Transverse colon (tissue), 4 donors: ENCODE measurements around the gene MYO18B. TPM values are rescaled to one million over a fixed set of nuclear protein-coding genes. Genes with fewer than 3 reads are reported as not detected.

ENCODE experiments used
- DNase-seq: peaks from one replicate; pipeline ENCODE4 v3.0.0-alpha.2; 2019
- H3K27ac ChIP-seq, 4 donors: fragments of 200-600 bp; sonication (generic); 2 replicates each; pipeline ENCODE4 v1.5.1; 2016 to 2018; ENCODE audit warnings: inconsistent platforms in 4 of 4
- H3K27me3 ChIP-seq: fragments of 200-600 bp; sonication (generic); 2 replicates; pipeline ENCODE4 v1.5.1; 2017; ENCODE audit warnings: inconsistent platforms
- H3K36me3 ChIP-seq, 4 donors: fragments of 200-600 bp; sonication (generic); 2 replicates each; pipeline ENCODE4 v1.5.1; 2017 to 2019; ENCODE audit warnings: inconsistent platforms in 4 of 4
- H3K4me1 ChIP-seq, 4 donors: fragments of 200-600 bp; sonication (generic); 2 replicates each; pipeline ENCODE4 v1.5.1; 2017 to 2020; ENCODE audit warnings: inconsistent platforms in 4 of 4
- H3K4me3 ChIP-seq, 4 donors: fragments of 200-600 bp; sonication (generic); 1 replicate in 1 of 4; 2 replicates in 3 of 4; pipeline versions ENCODE4 v1.5.1 to v1.6.1; 2017 to 2019; ENCODE audit warnings: inconsistent platforms in 4 of 4
- H3K9me3 ChIP-seq, 2 donors: fragments of 200-600 bp; sonication (generic); 2 replicates each; pipeline ENCODE4 v1.5.1; 2017 to 2019; ENCODE audit warnings: inconsistent platforms in 2 of 2
- EP300 ChIP-seq: sonication (generic); formaldehyde crosslinking; IDR thresholded peaks from one replicate; pipeline ENCODE4 v1.6.1; 2017; ENCODE audit warnings: antibody characterized with exemption, low read depth
- POLR2A ChIP-seq: fragments of 450-650 bp; IDR thresholded peaks from one replicate; pipeline ENCODE4 v1.6.1; 2016; ENCODE audit warnings: antibody characterized with exemption, mild to moderate bottlenecking, moderate library complexity
- POLR2AphosphoS5 ChIP-seq, 3 donors: sonication (generic); formaldehyde crosslinking; IDR thresholded peaks; one replicate each; pipeline ENCODE4 v1.6.1; 2016; ENCODE audit warnings: antibody characterized with exemption in 3 of 3
- WGBS, 2 donors: methylation state at CpG; one replicate each; pipeline ENCODE4 v1.1.5; 2018; ENCODE audit warnings: low coverage in 1 of 2; 5-methylcytosine and 5-hydroxymethylcytosine counted together
- in situ Hi-C, 4 donors: fragments of 200-750 bp; cut with MboI; loops; one replicate each; pipeline versions ENCODE4 v1.15.0 to v1.15.1; 2017; ENCODE audit warnings: low sequenced_read_pairs in 3 of 4, low pct_ligation_motif_present in 1 of 4, low pct_unique_long_range_greater_than_20kb in 1 of 4
- intact Hi-C: fragments of 100-400 bp; cut with DNase I; formaldehyde crosslinking; loops from one replicate; pipeline ENCODE4 v1.15.1; 2023; ENCODE audit warnings: low total_unique reads
- total RNA-seq, 4 donors: library from RNA; depleted of rRNA; stranded (reverse); fragments of >200 nt; gene quantifications; one replicate each; pipeline ENCODE4 v1.1.0, GENCODE V29; 2016
- TF ChIP-seq, protein P1 (sequence below), 5 experiments: fragments of 200-600 bp in 3 of 5; fragments of 450-650 bp in 2 of 5; sonication (generic) in 3 of 5; IDR thresholded peaks; 1 replicate in 2 of 5; 2 replicates in 3 of 5; pipeline ENCODE4 v1.5.1; 2016 to 2017; ENCODE audit warnings: antibody characterized with exemption in 5 of 5, inconsistent platforms in 3 of 5, mild to moderate bottlenecking in 2 of 5, moderate library complexity in 1 of 5

Gene MYO18B
- total RNA-seq, 4 donors from 2014 or later = 0.27 TPM; not detected in 3

DNA sequence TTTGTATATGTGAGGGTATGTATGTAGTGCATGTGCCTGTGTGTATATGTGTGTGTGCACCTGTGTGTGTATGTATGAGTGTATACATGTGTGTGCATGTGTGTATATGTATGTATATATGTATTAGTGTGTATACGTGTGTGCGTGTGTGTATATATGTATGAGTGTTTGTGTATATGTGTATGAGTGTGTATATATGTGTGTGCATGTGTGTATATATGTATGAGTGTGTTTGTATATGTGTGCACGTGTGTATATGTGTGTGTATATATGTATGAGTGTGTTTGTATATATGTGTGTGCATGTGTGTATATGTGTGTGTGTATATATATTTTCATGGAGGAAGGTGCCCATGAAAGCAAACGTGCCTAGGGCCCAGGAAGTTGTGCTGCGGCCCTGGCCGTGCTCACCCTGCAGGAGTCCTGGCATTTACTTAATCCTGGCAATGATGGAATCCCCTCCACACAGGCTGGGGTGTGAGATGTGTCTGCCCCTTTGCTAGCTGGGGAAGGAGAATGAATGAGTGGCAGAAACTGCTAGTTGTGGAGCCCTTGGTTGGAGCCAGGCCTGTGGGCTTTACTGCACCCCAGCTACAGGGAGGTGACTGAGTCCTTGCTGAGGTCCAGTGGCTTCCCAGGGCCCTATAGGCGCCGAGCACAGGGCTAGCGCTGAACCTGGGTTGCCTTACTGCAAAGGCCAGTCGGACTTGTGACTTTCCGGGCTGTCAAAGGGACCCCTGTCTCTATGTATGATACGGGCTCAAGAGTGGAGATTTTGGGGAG is 97.2 kb downstream of the MYO18B start:
- no peaks in the 10 kb centered on the region for H3K4me1 ChIP-seq
- H3K9me3 ChIP-seq = no peaks in the 10 kb centered on the region
- TF ChIP-seq, protein P1, sequence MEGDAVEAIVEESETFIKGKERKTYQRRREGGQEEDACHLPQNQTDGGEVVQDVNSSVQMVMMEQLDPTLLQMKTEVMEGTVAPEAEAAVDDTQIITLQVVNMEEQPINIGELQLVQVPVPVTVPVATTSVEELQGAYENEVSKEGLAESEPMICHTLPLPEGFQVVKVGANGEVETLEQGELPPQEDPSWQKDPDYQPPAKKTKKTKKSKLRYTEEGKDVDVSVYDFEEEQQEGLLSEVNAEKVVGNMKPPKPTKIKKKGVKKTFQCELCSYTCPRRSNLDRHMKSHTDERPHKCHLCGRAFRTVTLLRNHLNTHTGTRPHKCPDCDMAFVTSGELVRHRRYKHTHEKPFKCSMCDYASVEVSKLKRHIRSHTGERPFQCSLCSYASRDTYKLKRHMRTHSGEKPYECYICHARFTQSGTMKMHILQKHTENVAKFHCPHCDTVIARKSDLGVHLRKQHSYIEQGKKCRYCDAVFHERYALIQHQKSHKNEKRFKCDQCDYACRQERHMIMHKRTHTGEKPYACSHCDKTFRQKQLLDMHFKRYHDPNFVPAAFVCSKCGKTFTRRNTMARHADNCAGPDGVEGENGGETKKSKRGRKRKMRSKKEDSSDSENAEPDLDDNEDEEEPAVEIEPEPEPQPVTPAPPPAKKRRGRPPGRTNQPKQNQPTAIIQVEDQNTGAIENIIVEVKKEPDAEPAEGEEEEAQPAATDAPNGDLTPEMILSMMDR (IDR thresholded peaks at IDR 0.05) = no peak
- TF ChIP-seq POLR2A = no peak
- TF ChIP-seq POLR2AphosphoS5 (IDR thresholded peaks at IDR 0.05) = no peak
- no peak for TF ChIP-seq EP300
- no peak overlapping the region for H3K27ac ChIP-seq
- in situ Hi-C loops (no loop called here), intact Hi-C loops (no loop called here)
- H3K36me3 ChIP-seq = no peaks in the 10 kb centered on the region
- no peaks in the 10 kb centered on the region for H3K27me3 ChIP-seq
- 70 to 84% methylated on average over 4 to 12 of the region's 12 CpGs for WGBS, 2 donors
- no peak overlapping the region for H3K4me3 ChIP-seq
- no peak for DNase-seq

DNA sequence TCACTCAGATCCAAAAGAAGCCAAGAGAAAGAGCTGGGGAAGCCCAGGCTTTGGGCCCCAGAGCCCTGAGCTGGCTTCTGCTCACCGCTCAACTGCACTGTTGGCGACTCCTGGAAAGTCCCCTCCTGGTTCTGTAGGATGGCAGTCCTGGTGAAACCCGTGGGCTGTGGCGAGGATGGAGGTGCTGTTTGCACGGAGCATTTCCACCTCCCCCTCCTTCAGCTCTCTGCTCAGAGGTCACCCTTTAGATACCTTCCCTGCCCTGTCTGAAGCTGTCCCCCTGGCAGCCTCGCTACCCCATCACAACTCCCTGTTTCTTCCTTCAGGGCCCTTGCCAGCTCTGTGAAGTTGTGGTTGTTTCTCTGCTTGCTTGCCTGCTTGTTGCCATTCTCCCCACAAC is 97.8 kb downstream of the MYO18B start:
- in situ Hi-C loops (no loop called here), intact Hi-C loops (no loop called here)
- H3K27me3 ChIP-seq = no peaks in the 10 kb centered on the region
- DNase-seq = no peak
- no peaks in the 10 kb centered on the region for H3K9me3 ChIP-seq
- 72% methylated on average over 6 of the region's 6 CpGs; no CpG with 5 or more reads in 1 of the 2 donors for WGBS, 2 donors
- no peaks in the 10 kb centered on the region for H3K4me1 ChIP-seq
- TF ChIP-seq, protein P1 (IDR thresholded peaks at IDR 0.05) = no peak
- TF ChIP-seq POLR2A (no peak), POLR2AphosphoS5 (IDR thresholded peaks at IDR 0.05) (no peak), EP300 (no peak)
- H3K27ac ChIP-seq = no peak overlapping the region
- no peak overlapping the region for H3K4me3 ChIP-seq
- H3K36me3 ChIP-seq = no peaks in the 10 kb centered on the region

DNA sequence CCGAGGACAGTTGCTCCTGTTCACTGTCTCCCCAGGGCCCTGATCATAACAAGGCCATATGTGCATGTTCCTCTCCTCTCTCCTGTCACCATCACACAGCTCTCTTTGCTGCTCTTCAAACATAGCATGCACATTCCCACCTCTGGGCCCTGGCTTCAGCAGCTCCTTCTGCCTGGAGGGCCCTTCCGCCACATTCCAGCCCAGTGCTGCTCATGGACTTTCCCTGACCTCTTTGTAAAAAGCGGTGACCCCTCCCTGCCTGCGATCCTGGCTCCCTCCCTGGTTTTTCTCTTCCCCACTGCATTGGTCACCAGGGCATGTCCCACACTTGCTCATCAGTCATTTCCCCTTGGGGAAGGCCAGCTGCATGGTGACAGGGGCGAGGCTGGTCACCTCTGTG is 98.2 kb downstream of the MYO18B start:
- TF ChIP-seq, protein P1 (IDR thresholded peaks at IDR 0.05) = no peak
- no peak for TF ChIP-seq POLR2A
- TF ChIP-seq EP300 = no peak
- TF ChIP-seq POLR2AphosphoS5 (IDR thresholded peaks at IDR 0.05) = no peak
- no peaks in the 10 kb centered on the region for H3K4me1 ChIP-seq
- intact Hi-C loops = no loop called here
- no peaks in the 10 kb centered on the region for H3K36me3 ChIP-seq
- no peaks in the 10 kb centered on the region for H3K9me3 ChIP-seq
- in situ Hi-C loops = no loop called here
- H3K4me3 ChIP-seq = no peak overlapping the region
- DNase-seq = no peak
- no peak overlapping the region for H3K27ac ChIP-seq
- H3K27me3 ChIP-seq = no peaks in the 10 kb centered on the region
- 70% methylated on average over 2 to 5 of the region's 5 CpGs for WGBS, 2 donors

DNA sequence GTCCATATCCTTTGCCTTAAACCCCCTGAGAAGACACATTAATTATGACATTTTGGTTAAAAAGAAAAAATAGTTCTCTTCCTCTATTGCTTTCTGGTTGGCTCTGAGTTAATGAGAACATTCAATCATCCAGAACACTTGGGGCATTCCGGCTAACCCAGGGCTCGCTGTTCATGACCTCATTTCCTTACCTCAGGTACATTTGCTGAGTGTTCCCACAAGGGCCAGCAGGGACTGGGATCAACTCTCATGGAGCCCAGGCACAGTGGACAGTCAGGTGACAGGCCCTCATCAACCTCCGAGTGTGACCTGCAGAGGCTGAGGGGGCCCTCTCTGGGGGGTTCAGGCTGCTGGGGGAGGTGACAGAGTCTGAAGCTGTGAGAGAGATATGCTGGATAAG is 98.9 kb downstream of the MYO18B start:
- Histone ChIP-seq H3K4me3 (no peak overlapping the region), H3K4me1 (no peaks in the 10 kb centered on the region), H3K27me3 (no peaks in the 10 kb centered on the region), H3K36me3 (no peaks in the 10 kb centered on the region), H3K27ac (no peak overlapping the region), H3K9me3 (no peaks in the 10 kb centered on the region)
- WGBS, 2 donors = 66% methylated on average over 3 of the region's 3 CpGs; no CpG with 5 or more reads in 1 of the 2 donors
- no peak for DNase-seq
- intact Hi-C loops = no loop called here
- in situ Hi-C loops = no loop called here
- TF ChIP-seq, protein P1 (IDR thresholded peaks at IDR 0.05) = no peak
- no peak for TF ChIP-seq EP300
- no peak for TF ChIP-seq POLR2A
- TF ChIP-seq POLR2AphosphoS5 (IDR thresholded peaks at IDR 0.05) = no peak
